ENCODE measurements around the gene S100A2. TPM values are rescaled to one million over a fixed set of nuclear protein-coding genes. Genes with fewer than 3 reads are reported as not detected.

The S100A2 gene
- total RNA-seq, 1 experiment from 2014 or later: 147 TPM

- Histone ChIP-seq H3K4me3 (no peak within 1 kb of the TSS), H3K36me3 (ENCODE audit: low read depth) (no peaks in the 10 kb centered on the region), H3K9me2 (ENCODE audit: insufficient read depth) (no peaks in the 10 kb centered on the region), H3K79me2 (ENCODE audit: low read depth) (peaks cover 8% of the 10 kb centered on the region; the same call in 1 of the 2 replicates), H2AFZ (no peak within 1 kb of the TSS), H3K27me3 (ENCODE audit: insufficient read depth, low read depth) (no peaks in the 10 kb centered on the region), H3K27ac (peak within 1 kb of the TSS; percentile 17), H3K4me2 (peak within 1 kb of the TSS; percentile 43), H3K4me1 (replicated peaks; ENCODE audit: insufficient read depth) (peaks cover 59% of the 10 kb centered on the region), H4K20me1 (ENCODE audit: insufficient read depth) (no peaks in the 10 kb centered on the region), H3K9me3 (ENCODE audit: insufficient read depth, low read depth) (no peaks in the 10 kb centered on the region), H3F3A (ENCODE audit: insufficient read depth, low read depth) (peaks cover 14% of the 10 kb centered on the region)
- peak; percentile 61 to 62 for DNase-seq
- ChIA-PET POLR2A (ENCODE audit: unreplicated experiment) (interaction anchor here (1.2 kb wide), 1 partner anchor 8 kb away, joined by 3 read pairs; the partner anchor contains the start of gene S100A5), CTCF (interaction anchor here (1.1 kb wide), 1 partner anchor 19 kb away, joined by 4 read pairs; no protein-coding TSS in a partner anchor)
- BruUV-seq (replicated peaks): no TSS peak
- intact Hi-C loops (cut with micrococcal nuclease; ENCODE audit: unreplicated experiment): loop anchor here (2.0 kb wide), 1 partner anchor 18 kb away; no protein-coding TSS in a partner anchor
- no peak for TF ChIP-seq EZH2 (IDR thresholded peaks at IDR 0.05; ENCODE audit: low read depth)
- TF ChIP-seq, protein P1, sequence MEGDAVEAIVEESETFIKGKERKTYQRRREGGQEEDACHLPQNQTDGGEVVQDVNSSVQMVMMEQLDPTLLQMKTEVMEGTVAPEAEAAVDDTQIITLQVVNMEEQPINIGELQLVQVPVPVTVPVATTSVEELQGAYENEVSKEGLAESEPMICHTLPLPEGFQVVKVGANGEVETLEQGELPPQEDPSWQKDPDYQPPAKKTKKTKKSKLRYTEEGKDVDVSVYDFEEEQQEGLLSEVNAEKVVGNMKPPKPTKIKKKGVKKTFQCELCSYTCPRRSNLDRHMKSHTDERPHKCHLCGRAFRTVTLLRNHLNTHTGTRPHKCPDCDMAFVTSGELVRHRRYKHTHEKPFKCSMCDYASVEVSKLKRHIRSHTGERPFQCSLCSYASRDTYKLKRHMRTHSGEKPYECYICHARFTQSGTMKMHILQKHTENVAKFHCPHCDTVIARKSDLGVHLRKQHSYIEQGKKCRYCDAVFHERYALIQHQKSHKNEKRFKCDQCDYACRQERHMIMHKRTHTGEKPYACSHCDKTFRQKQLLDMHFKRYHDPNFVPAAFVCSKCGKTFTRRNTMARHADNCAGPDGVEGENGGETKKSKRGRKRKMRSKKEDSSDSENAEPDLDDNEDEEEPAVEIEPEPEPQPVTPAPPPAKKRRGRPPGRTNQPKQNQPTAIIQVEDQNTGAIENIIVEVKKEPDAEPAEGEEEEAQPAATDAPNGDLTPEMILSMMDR (conservative IDR thresholded peaks at IDR 0.05): no peak
These were observed 16.6 kb downstream of the S100A2 start, which contains the start of gene S100A3 for GRCh38 chr1:153548722-153549688. S100A3 (minus strand) TSS chr1:153549258; CDS start chr1:153548485, 773 bp downstream.

DNA sequence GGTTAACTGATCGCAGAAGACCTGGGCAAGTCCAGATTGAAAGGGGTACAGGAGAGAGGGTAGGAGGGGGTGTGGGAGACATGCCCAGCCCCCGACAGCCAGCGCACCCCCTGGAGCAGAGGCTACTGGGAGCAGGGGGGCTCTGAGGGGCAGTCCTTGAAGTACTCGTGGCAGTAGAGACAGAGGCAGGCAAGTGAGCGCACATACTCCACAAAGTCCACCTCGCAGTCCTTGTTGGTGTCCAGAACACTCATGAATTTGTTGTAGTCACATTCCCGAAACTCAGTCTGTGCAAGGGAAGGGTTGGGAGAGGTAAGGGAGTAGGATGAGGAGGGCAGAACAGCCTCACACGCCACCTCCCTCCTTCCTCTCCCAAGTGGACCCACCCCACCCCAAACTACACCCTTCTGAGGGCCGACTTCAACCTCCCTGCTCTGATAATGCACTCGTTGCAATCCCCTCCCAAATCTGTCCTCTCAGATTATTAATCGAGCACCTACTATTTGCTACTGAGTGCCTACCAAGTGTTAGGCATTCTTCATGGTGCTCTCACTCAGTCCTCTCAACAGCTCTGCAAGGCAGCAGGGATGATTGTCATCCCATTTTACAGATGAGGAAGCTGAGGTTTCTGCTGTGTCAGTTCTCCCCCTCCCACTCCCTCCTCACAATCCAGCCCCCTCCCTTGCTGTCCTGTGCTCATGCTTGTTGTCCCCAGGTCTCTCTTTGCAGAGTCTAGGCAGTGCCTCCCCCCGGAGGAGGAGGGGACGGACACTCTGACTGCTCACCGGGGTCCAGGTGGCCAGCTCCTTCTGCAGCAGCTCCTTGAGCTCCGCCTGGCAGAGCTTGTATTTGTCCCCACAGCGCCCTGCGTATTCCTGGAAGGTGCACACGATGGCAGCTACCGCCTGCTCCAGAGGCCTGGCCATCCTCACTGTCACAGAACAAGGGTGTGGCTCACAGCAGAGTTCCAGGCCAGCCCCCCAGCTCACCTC is 17.8 kb downstream of the S100A2 start:
- Histone ChIP-seq H3K79me2 (ENCODE audit: low read depth) (peaks cover 16% of the 10 kb centered on the region; the same call in 1 of the 2 replicates), H3K4me3 (no peak overlapping the region), H3K4me2 (no peak overlapping the region), H2AFZ (no peak overlapping the region), H3K9me2 (ENCODE audit: insufficient read depth) (no peaks in the 10 kb centered on the region), H4K20me1 (ENCODE audit: insufficient read depth) (no peaks in the 10 kb centered on the region), H3K9me3 (ENCODE audit: insufficient read depth, low read depth) (no peaks in the 10 kb centered on the region), H3K36me3 (ENCODE audit: low read depth) (no peaks in the 10 kb centered on the region), H3K27ac (no peak overlapping the region), H3K27me3 (ENCODE audit: insufficient read depth, low read depth) (no peaks in the 10 kb centered on the region), H3F3A (ENCODE audit: insufficient read depth, low read depth) (peaks cover 12% of the 10 kb centered on the region), H3K4me1 (replicated peaks; ENCODE audit: insufficient read depth) (peaks cover 66% of the 10 kb centered on the region)
- no peak for TF ChIP-seq EZH2 (IDR thresholded peaks at IDR 0.05; ENCODE audit: low read depth)
- TF ChIP-seq, protein P1 (conservative IDR thresholded peaks at IDR 0.05): no peak
- ChIA-PET CTCF (interaction anchor here (0.6 kb wide), 1 partner anchor 15 kb away, joined by 6 read pairs; no protein-coding TSS in a partner anchor), POLR2A (ENCODE audit: unreplicated experiment) (interaction anchor here (0.6 kb wide), 1 partner anchor 36 kb away, joined by 7 read pairs; no protein-coding TSS in a partner anchor)
- intact Hi-C loops (cut with micrococcal nuclease; ENCODE audit: unreplicated experiment): loop anchor here (2.0 kb wide), 1 partner anchor 19 kb away; no protein-coding TSS in a partner anchor
- BruUV-seq (replicated peaks): no TSS peak
- no peak for DNase-seq

All from PC-9 (cell line).